ENCODE data around the gene CACFD1. TPM values are rescaled to one million over a fixed set of nuclear protein-coding genes. Genes with fewer than 3 reads are reported as not detected.

The CACFD1 gene
- total RNA-seq, 1 donor from 2014 or later: 1.1 TPM

GRCh38 chr9:133461975-133462374, 2.2 kb downstream of the CACFD1 start:
- peaks cover 11% of the 10 kb centered on the region for H3K27me3 Mint-ChIP-seq (ENCODE audit: insufficient read depth)

GRCh38 chr9:133463234-133463863, 3.6 kb downstream of the CACFD1 start:
- intact Hi-C loops (cut with micrococcal nuclease): no loop called here
- Mint-ChIP-seq H3K36me3 (ENCODE audit: low read depth) (no peaks in the 10 kb centered on the region), H3K27me3 (ENCODE audit: insufficient read depth) (peaks cover 11% of the 10 kb centered on the region), H3K9me3 (no peaks in the 10 kb centered on the region), H3K4me3 (no peak overlapping the region), H3K27ac (no peak overlapping the region), H3K4me1 (ENCODE audit: low read depth) (no peaks in the 10 kb centered on the region)
- no peak for DNase-seq (ENCODE audit: low spot score)

More at GRCh38 chr9:133461975-133462374, 2.2 kb downstream of the CACFD1 start:
- no peak for DNase-seq (ENCODE audit: low spot score)
- Mint-ChIP-seq H3K4me1 (ENCODE audit: low read depth) (no peaks in the 10 kb centered on the region), H3K27ac (no peak overlapping the region), H3K36me3 (ENCODE audit: low read depth) (no peaks in the 10 kb centered on the region), H3K4me3 (no peak overlapping the region), H3K9me3 (no peaks in the 10 kb centered on the region)
- intact Hi-C loops (cut with micrococcal nuclease): no loop called here

GRCh38 chr9:133463864-133464615, 4.3 kb downstream of the CACFD1 start:
- H3K36me3 Mint-ChIP-seq (ENCODE audit: low read depth): no peaks in the 10 kb centered on the region
- DNase-seq (ENCODE audit: low spot score): no peak
- intact Hi-C loops (cut with micrococcal nuclease): no loop called here
- H3K4me1 Mint-ChIP-seq (ENCODE audit: low read depth): no peaks in the 10 kb centered on the region
- H3K27ac Mint-ChIP-seq: no peak overlapping the region
- peaks cover 11% of the 10 kb centered on the region for H3K27me3 Mint-ChIP-seq (ENCODE audit: insufficient read depth)
- H3K9me3 Mint-ChIP-seq: no peaks in the 10 kb centered on the region
- no peak overlapping the region for H3K4me3 Mint-ChIP-seq

GRCh38 chr9:133464638-133465037, 4.9 kb downstream of the CACFD1 start:
- Mint-ChIP-seq H3K9me3 (no peaks in the 10 kb centered on the region), H3K27me3 (ENCODE audit: insufficient read depth) (peaks cover 11% of the 10 kb centered on the region), H3K4me3 (no peak overlapping the region), H3K4me1 (ENCODE audit: low read depth) (no peaks in the 10 kb centered on the region), H3K27ac (no peak overlapping the region), H3K36me3 (ENCODE audit: low read depth) (no peaks in the 10 kb centered on the region)
- no peak for DNase-seq (ENCODE audit: low spot score)
- intact Hi-C loops (cut with micrococcal nuclease): no loop called here

- intact Hi-C loops (cut with micrococcal nuclease): no loop called here
- Mint-ChIP-seq H3K36me3 (ENCODE audit: low read depth) (no peaks in the 10 kb centered on the region), H3K4me1 (ENCODE audit: low read depth) (no peaks in the 10 kb centered on the region), H3K4me3 (no peak overlapping the region), H3K27me3 (ENCODE audit: insufficient read depth) (peaks cover 11% of the 10 kb centered on the region), H3K9me3 (no peaks in the 10 kb centered on the region), H3K27ac (no peak overlapping the region)
- DNase-seq (ENCODE audit: low spot score): no peak
These were observed 6.2 kb downstream of the CACFD1 start for GRCh38 chr9:133465984-133466383.

GRCh38 chr9:133467101-133467500, 7.3 kb downstream of the CACFD1 start:
- Mint-ChIP-seq H3K27ac (no peak overlapping the region), H3K36me3 (ENCODE audit: low read depth) (no peaks in the 10 kb centered on the region), H3K4me1 (ENCODE audit: low read depth) (no peaks in the 10 kb centered on the region), H3K9me3 (no peaks in the 10 kb centered on the region), H3K27me3 (ENCODE audit: insufficient read depth) (peaks cover 4% of the 10 kb centered on the region), H3K4me3 (no peak overlapping the region)
- no peak for DNase-seq (ENCODE audit: low spot score)
- intact Hi-C loops (cut with micrococcal nuclease): no loop called here

- Mint-ChIP-seq H3K4me1 (ENCODE audit: low read depth) (no peaks in the 10 kb centered on the region), H3K27ac (no peak overlapping the region), H3K9me3 (no peaks in the 10 kb centered on the region), H3K27me3 (ENCODE audit: insufficient read depth) (no peaks in the 10 kb centered on the region), H3K36me3 (ENCODE audit: low read depth) (no peaks in the 10 kb centered on the region), H3K4me3 (no peak overlapping the region)
- DNase-seq (ENCODE audit: low spot score): no peak
- intact Hi-C loops (cut with micrococcal nuclease): no loop called here
These were observed 8.6 kb downstream of the CACFD1 start for GRCh38 chr9:133468374-133468773.

- H3K36me3 Mint-ChIP-seq (ENCODE audit: low read depth): no peaks in the 10 kb centered on the region
- no peak for DNase-seq (ENCODE audit: low spot score)
- no peaks in the 10 kb centered on the region for H3K9me3 Mint-ChIP-seq
- H3K4me3 Mint-ChIP-seq: no peak overlapping the region
- H3K27ac Mint-ChIP-seq: no peak overlapping the region
- intact Hi-C loops (cut with micrococcal nuclease): no loop called here
- no peaks in the 10 kb centered on the region for H3K4me1 Mint-ChIP-seq (ENCODE audit: low read depth)
- H3K27me3 Mint-ChIP-seq (ENCODE audit: insufficient read depth): no peaks in the 10 kb centered on the region
These were observed 9.1 kb downstream of the CACFD1 start for GRCh38 chr9:133468777-133469421.

- no peak overlapping the region for H3K4me3 Mint-ChIP-seq
- H3K36me3 Mint-ChIP-seq (ENCODE audit: low read depth): no peaks in the 10 kb centered on the region
- DNase-seq (ENCODE audit: low spot score): no peak
- no peaks in the 10 kb centered on the region for H3K9me3 Mint-ChIP-seq
- no peak overlapping the region for H3K27ac Mint-ChIP-seq
- H3K4me1 Mint-ChIP-seq (ENCODE audit: low read depth): no peaks in the 10 kb centered on the region
- intact Hi-C loops (cut with micrococcal nuclease): no loop called here
- H3K27me3 Mint-ChIP-seq (ENCODE audit: insufficient read depth): no peaks in the 10 kb centered on the region
These were observed 10.7 kb downstream of the CACFD1 start for GRCh38 chr9:133470427-133470924.

- no peak overlapping the region for H3K27ac Mint-ChIP-seq
- H3K9me3 Mint-ChIP-seq: no peaks in the 10 kb centered on the region
- no peaks in the 10 kb centered on the region for H3K36me3 Mint-ChIP-seq (ENCODE audit: low read depth)
- no peak overlapping the region for H3K4me3 Mint-ChIP-seq
- DNase-seq (ENCODE audit: low spot score): no peak
- H3K27me3 Mint-ChIP-seq (ENCODE audit: insufficient read depth): no peaks in the 10 kb centered on the region
- intact Hi-C loops (cut with micrococcal nuclease): no loop called here
- H3K4me1 Mint-ChIP-seq (ENCODE audit: low read depth): no peaks in the 10 kb centered on the region
These were observed 11.2 kb downstream of the CACFD1 start for GRCh38 chr9:133470988-133471387.

- intact Hi-C loops (cut with micrococcal nuclease): no loop called here
- no peaks in the 10 kb centered on the region for H3K27me3 Mint-ChIP-seq (ENCODE audit: insufficient read depth)
- no peak for DNase-seq (ENCODE audit: low spot score)
These were observed 11.9 kb downstream of the CACFD1 start for GRCh38 chr9:133471551-133472276.

GRCh38 chr9:133472277-133472645, 12.5 kb downstream of the CACFD1 start:
- intact Hi-C loops (cut with micrococcal nuclease): no loop called here
- no peaks in the 10 kb centered on the region for H3K36me3 Mint-ChIP-seq (ENCODE audit: low read depth)
- no peaks in the 10 kb centered on the region for H3K27me3 Mint-ChIP-seq (ENCODE audit: insufficient read depth)
- H3K4me3 Mint-ChIP-seq: no peak overlapping the region
- no peaks in the 10 kb centered on the region for H3K4me1 Mint-ChIP-seq (ENCODE audit: low read depth)
- no peak for DNase-seq (ENCODE audit: low spot score)
- H3K27ac Mint-ChIP-seq: no peak overlapping the region
- no peaks in the 10 kb centered on the region for H3K9me3 Mint-ChIP-seq

More at GRCh38 chr9:133471551-133472276, 11.9 kb downstream of the CACFD1 start:
- no peaks in the 10 kb centered on the region for H3K9me3 Mint-ChIP-seq
- H3K4me1 Mint-ChIP-seq (ENCODE audit: low read depth): no peaks in the 10 kb centered on the region
- H3K36me3 Mint-ChIP-seq (ENCODE audit: low read depth): no peaks in the 10 kb centered on the region
- no peak overlapping the region for H3K4me3 Mint-ChIP-seq
- H3K27ac Mint-ChIP-seq: no peak overlapping the region

Data from activated T-helper 1 cell treated with anti-CD3 and anti-CD28 coated beads, Interleukin-12 subunit alpha, Interleukin-12 subunit beta, Interleukin-2, Interleukin-4 antibody, amounts not matched to agents 30 ng/mL and 10 ng/mL and 1 ng/mL, durations not matched to agents 14 hours and 24 hours and 36 hours (primary cell).